GM21825 (cell line): ENCODE data around the gene BORCS6.
"Not testable (repeated sequence)": the region's sequence is repeated elsewhere in the genome, so short reads cannot be mapped to it uniquely, and the experiment has no call there.

Experiments used
- ATAC-seq: cut with Tn5 transposase; IDR thresholded peaks from one replicate; pipeline ENCODE4 v1.9.1; 2021; ENCODE audit warnings: mild to moderate bottlenecking, moderate library complexity; ENCODE audit not compliant: unreplicated experiment

Gene BORCS6

GRCh38 chr17:8189711-8190477, at the start of gene BORCS6:
BORCS6 (minus strand) TSS chr17:8190180; CDS start chr17:8190140, 40 bp downstream.
- ATAC-seq: peak; percentile 37

- ATAC-seq: no peak
Measured at GRCh38 chr17:8237886-8238285, 47.9 kb upstream of the BORCS6 start.

GRCh38 chr17:8237175-8237574, 47.2 kb upstream of the BORCS6 start:
- ATAC-seq: no peak

- no peak for ATAC-seq
Measured at GRCh38 chr17:8235676-8236075, 45.7 kb upstream of the BORCS6 start.

GRCh38 chr17:8234361-8235270, 44.6 kb upstream of the BORCS6 start:
- ATAC-seq: no peak

- ATAC-seq: no peak
Measured at GRCh38 chr17:8231701-8232100, 41.7 kb upstream of the BORCS6 start.

GRCh38 chr17:8227238-8227581, 37.2 kb upstream of the BORCS6 start:
- no peak for ATAC-seq

GRCh38 chr17:8226536-8227237, 36.7 kb upstream of the BORCS6 start:
- no peak for ATAC-seq

GRCh38 chr17:8225813-8226535, 36.0 kb upstream of the BORCS6 start:
- no peak for ATAC-seq

GRCh38 chr17:8224891-8225812, 35.2 kb upstream of the BORCS6 start:
- ATAC-seq: no peak

GRCh38 chr17:8223356-8224126, 33.6 kb upstream of the BORCS6 start:
- ATAC-seq: no peak

- peak; percentile 41 for ATAC-seq
Measured at GRCh38 chr17:8222630-8223355, 32.8 kb upstream of the BORCS6 start.

GRCh38 chr17:8222380-8222629, 32.3 kb upstream of the BORCS6 start:
- ATAC-seq: no peak

- ATAC-seq: peak; percentile 43
Measured at GRCh38 chr17:8221663-8222379, 31.8 kb upstream of the BORCS6 start.

- no peak for ATAC-seq
Measured at GRCh38 chr17:8220783-8221662, 31.0 kb upstream of the BORCS6 start.

- ATAC-seq: not testable (repeated sequence)
Measured at GRCh38 chr17:8214000-8214399, 24.0 kb upstream of the BORCS6 start.
